K562 (cell line): ENCODE measurements around the gene SCN1B. TPM values are rescaled to one million over a fixed set of nuclear protein-coding genes. Genes with fewer than 3 reads are reported as not detected.

Experiments
- CCNT2 ChIP-seq: IDR thresholded peaks from 2 replicates; pipeline ENCODE4 v1.6.1; 2011; ENCODE audit warnings: borderline replicate concordance, low read depth, mild to moderate bottlenecking, moderate library complexity, mixed read lengths, low read length; ENCODE audit not compliant: insufficient read length; ENCODE audit errors: extremely low read depth
- CTBP1 ChIP-seq: fragments of 450-650 bp; IDR thresholded peaks from 2 replicates; pipeline ENCODE4 v1.6.1; 2016; ENCODE audit warnings: borderline replicate concordance
- FOSL1 ChIP-seq: fragments of 200-800 bp; sonication (Bioruptor generic); conservative IDR thresholded peaks from 2 replicates; pipeline ENCODE4 v1.6.1; 2016; ENCODE audit warnings: missing genetic modification characterization, missing compliant biosample characterization
- GATAD2B ChIP-seq: fragments of 450-650 bp; IDR thresholded peaks from 2 replicates; pipeline ENCODE4 v1.6.1; 2017; ENCODE audit warnings: mild to moderate bottlenecking, borderline replicate concordance
- LEF1 ChIP-seq: fragments of 450-650 bp; IDR thresholded peaks from 2 replicates; pipeline ENCODE4 v1.6.1; 2016; ENCODE audit warnings: mild to moderate bottlenecking
- PCBP1 ChIP-seq: fragments of 200-400 bp; formaldehyde crosslinking; IDR thresholded peaks from 2 replicates; pipeline ENCODE4 v1.6.1; 2018; ENCODE audit warnings: mild to moderate bottlenecking, low read depth, low read length; ENCODE audit not compliant: poor library complexity, severe bottlenecking
- RB1 ChIP-seq: fragments of 450-650 bp; IDR thresholded peaks from 2 replicates; pipeline ENCODE4 v1.6.1; 2017; ENCODE audit warnings: low read depth, mild to moderate bottlenecking
- TRIM24 ChIP-seq, 2 experiments: fragments of 450-650 bp; IDR thresholded peaks; 2 replicates each; pipeline ENCODE4 v1.6.1; 2016
- ZNF764 ChIP-seq: fragments of 250-450 bp; sonication (Bioruptor Pico); IDR thresholded peaks from 2 replicates; pipeline ENCODE4 v1.4.0; 2020; ENCODE audit warnings: low read depth, mild to moderate bottlenecking, moderate library complexity
- polyA plus RNA-seq, 8 experiments: library from polyadenylated mRNA; depleted of rRNA in 4 of 8; stranded (reverse) in 5 of 8; unstranded in 3 of 8; fragments of >200 nt; fragmentation: Nextera tagmentation in 2 of 8; fragmentation: Illumina TruSeq in 1 of 8; extraction: Ambion mirVana in 2 of 8; extraction: Trizol in 1 of 8; gene quantifications; 2 replicates each; pipeline versions ENCODE4 v1.2.1 to v1.2.3, GENCODE V29; 2011 to 2014; ENCODE audit warnings: inconsistent platforms in 1 of 8, missing spikeins in 1 of 8
- total RNA-seq, 7 experiments: library from RNA; depleted of rRNA in 6 of 7; stranded (reverse); fragments of >200 nt in 6 of 7; fragmentation: Illumina TruSeq in 2 of 7; extraction: Trizol in 2 of 7; gene quantifications; 2 replicates each; pipeline versions ENCODE4 v1.2.1 to v1.2.3, GENCODE V29; 2011 to 2021; ENCODE audit warnings: low replicate concordance in 1 of 7
- TF ChIP-seq, protein P1 (sequence below), 2 experiments: IDR thresholded peaks; 2 replicates each; pipeline ENCODE4 v1.6.1; 2011; ENCODE audit warnings: borderline replicate concordance in 1 of 2, control low read depth in 1 of 2, low read depth in 1 of 2, low read length in 1 of 2, mild to moderate bottlenecking in 1 of 2, mixed read lengths in 1 of 2, moderate library complexity in 1 of 2; ENCODE audit not compliant: insufficient read depth in 1 of 2, insufficient read length in 1 of 2, poor library complexity in 1 of 2, severe bottlenecking in 1 of 2; ENCODE audit errors: extremely low read depth in 1 of 2
- TF ChIP-seq, protein P2 (sequence below), 3 experiments: IDR thresholded peaks in 2 of 3; conservative IDR thresholded peaks in 1 of 3; 2 replicates each; pipeline ENCODE4 v1.5.1; 2011 to 2012; ENCODE audit warnings: low read length in 3 of 3, mild to moderate bottlenecking in 3 of 3, control low read depth in 2 of 3, improper control_type of control experiment in 1 of 3, inconsistent platforms in 1 of 3, low read depth in 1 of 3, mixed read lengths in 1 of 3, moderate library complexity in 1 of 3; ENCODE audit not compliant: insufficient read depth in 2 of 3
- TF ChIP-seq, protein P3 (sequence below): fragments of 250-450 bp; sonication (Bioruptor Pico); IDR thresholded peaks from 2 replicates; pipeline ENCODE4 v1.8.0; 2021; ENCODE audit warnings: moderate library complexity, mild to moderate bottlenecking, inconsistent platforms
- TF ChIP-seq, protein P4 (sequence below), 2 experiments: fragments of 450-650 bp in 1 of 2; IDR thresholded peaks; 2 replicates each; pipeline ENCODE4 v1.6.1; 2011 to 2017; ENCODE audit warnings: low read depth in 2 of 2, antibody characterized with exemption in 1 of 2, borderline replicate concordance in 1 of 2, low read length in 1 of 2, mild to moderate bottlenecking in 1 of 2, mixed read lengths in 1 of 2; ENCODE audit not compliant: control insufficient read depth in 1 of 2
- TF ChIP-seq, protein P5 (sequence below): fragments of 250-450 bp; sonication (Bioruptor Pico); IDR thresholded peaks from 2 replicates; pipeline ENCODE4 v1.8.0; 2021; ENCODE audit warnings: borderline replicate concordance, mild to moderate bottlenecking, moderate library complexity; ENCODE audit not compliant: poor library complexity, severe bottlenecking

SCN1B gene
- total and polyA plus RNA-seq, 9 of the 15 experiments (the other 6 are each of a cell fraction or from before 2014, with no cell fraction given) = 0.03 to 2.5 (median 0.91) TPM

DNA sequence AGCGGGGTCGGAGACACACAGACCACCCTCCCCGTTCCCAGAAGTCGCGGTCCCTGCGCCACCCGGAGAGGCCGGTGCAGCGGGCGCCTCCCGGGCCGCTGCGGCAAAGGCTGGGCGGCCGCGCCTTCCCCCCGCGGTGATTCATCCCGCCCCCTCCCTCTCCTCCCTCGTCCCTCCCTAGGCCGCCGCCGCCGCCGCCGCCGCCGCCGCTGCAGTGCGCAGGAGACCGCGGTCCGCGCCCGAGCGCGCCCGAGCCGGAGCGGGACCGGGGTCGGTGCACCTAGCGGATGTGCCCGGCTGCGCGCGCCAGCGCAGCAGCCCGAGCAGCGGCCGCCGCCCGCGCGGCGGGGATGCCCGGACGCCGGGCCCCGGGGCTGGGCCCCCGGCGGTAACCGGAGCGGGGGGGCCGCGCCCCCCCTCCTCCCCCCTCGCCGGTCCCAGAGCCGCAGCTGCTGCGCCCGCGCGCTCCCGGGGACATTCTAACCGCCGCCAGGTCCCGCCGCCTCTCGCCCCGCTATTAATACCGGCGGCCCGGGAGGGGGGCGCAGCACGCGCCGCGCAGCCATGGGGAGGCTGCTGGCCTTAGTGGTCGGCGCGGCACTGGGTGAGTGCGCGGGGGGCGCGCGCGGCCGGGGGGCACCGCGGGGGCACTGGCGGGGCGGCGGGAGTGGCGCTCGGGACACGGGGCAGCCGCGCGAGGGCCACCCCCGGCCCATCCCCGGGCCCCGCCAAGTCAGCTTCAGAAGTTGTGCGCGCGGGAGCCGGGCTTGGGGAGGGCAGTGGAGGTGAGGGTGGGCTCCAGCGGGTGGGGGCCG is at the start of gene SCN1B (continued):
- TF ChIP-seq, protein P1, sequence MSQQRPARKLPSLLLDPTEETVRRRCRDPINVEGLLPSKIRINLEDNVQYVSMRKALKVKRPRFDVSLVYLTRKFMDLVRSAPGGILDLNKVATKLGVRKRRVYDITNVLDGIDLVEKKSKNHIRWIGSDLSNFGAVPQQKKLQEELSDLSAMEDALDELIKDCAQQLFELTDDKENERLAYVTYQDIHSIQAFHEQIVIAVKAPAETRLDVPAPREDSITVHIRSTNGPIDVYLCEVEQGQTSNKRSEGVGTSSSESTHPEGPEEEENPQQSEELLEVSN (IDR thresholded peaks at IDR 0.05; ENCODE audit: borderline replicate concordance in 1 of 2, extremely low read depth in 1 of 2, insufficient read depth in 1 of 2, insufficient read length in 1 of 2, low read depth in 1 of 2, low read length in 1 of 2, poor library complexity in 1 of 2, severe bottlenecking in 1 of 2) = peak in 1 of 2 experiments; percentile 3
- no peak for TF ChIP-seq TRIM24 (IDR thresholded peaks at IDR 0.05)
- TF ChIP-seq, protein P2, sequence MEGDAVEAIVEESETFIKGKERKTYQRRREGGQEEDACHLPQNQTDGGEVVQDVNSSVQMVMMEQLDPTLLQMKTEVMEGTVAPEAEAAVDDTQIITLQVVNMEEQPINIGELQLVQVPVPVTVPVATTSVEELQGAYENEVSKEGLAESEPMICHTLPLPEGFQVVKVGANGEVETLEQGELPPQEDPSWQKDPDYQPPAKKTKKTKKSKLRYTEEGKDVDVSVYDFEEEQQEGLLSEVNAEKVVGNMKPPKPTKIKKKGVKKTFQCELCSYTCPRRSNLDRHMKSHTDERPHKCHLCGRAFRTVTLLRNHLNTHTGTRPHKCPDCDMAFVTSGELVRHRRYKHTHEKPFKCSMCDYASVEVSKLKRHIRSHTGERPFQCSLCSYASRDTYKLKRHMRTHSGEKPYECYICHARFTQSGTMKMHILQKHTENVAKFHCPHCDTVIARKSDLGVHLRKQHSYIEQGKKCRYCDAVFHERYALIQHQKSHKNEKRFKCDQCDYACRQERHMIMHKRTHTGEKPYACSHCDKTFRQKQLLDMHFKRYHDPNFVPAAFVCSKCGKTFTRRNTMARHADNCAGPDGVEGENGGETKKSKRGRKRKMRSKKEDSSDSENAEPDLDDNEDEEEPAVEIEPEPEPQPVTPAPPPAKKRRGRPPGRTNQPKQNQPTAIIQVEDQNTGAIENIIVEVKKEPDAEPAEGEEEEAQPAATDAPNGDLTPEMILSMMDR (IDR thresholded peaks at IDR 0.05 in 2 of 3, conservative IDR thresholded peaks at IDR 0.05 in 1 of 3; ENCODE audit: insufficient read depth in 2 of 3, low read depth in 1 of 3, low read length in 3 of 3) = no peak
- TF ChIP-seq, protein P3, sequence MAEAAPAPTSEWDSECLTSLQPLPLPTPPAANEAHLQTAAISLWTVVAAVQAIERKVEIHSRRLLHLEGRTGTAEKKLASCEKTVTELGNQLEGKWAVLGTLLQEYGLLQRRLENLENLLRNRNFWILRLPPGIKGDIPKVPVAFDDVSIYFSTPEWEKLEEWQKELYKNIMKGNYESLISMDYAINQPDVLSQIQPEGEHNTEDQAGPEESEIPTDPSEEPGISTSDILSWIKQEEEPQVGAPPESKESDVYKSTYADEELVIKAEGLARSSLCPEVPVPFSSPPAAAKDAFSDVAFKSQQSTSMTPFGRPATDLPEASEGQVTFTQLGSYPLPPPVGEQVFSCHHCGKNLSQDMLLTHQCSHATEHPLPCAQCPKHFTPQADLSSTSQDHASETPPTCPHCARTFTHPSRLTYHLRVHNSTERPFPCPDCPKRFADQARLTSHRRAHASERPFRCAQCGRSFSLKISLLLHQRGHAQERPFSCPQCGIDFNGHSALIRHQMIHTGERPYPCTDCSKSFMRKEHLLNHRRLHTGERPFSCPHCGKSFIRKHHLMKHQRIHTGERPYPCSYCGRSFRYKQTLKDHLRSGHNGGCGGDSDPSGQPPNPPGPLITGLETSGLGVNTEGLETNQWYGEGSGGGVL (CRISPR knock-in tag) = no peak
- no peak for TF ChIP-seq ZNF764 (CRISPR knock-in tag)
- TF ChIP-seq PCBP1 = peak; percentile 9
- TF ChIP-seq CTBP1 = no peak; the same call in 1 of the 2 replicates
- TF ChIP-seq, protein P4, sequence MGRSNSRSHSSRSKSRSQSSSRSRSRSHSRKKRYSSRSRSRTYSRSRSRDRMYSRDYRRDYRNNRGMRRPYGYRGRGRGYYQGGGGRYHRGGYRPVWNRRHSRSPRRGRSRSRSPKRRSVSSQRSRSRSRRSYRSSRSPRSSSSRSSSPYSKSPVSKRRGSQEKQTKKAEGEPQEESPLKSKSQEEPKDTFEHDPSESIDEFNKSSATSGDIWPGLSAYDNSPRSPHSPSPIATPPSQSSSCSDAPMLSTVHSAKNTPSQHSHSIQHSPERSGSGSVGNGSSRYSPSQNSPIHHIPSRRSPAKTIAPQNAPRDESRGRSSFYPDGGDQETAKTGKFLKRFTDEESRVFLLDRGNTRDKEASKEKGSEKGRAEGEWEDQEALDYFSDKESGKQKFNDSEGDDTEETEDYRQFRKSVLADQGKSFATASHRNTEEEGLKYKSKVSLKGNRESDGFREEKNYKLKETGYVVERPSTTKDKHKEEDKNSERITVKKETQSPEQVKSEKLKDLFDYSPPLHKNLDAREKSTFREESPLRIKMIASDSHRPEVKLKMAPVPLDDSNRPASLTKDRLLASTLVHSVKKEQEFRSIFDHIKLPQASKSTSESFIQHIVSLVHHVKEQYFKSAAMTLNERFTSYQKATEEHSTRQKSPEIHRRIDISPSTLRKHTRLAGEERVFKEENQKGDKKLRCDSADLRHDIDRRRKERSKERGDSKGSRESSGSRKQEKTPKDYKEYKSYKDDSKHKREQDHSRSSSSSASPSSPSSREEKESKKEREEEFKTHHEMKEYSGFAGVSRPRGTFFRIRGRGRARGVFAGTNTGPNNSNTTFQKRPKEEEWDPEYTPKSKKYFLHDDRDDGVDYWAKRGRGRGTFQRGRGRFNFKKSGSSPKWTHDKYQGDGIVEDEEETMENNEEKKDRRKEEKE (IDR thresholded peaks at IDR 0.05; ENCODE audit: borderline replicate concordance in 1 of 2, control insufficient read depth in 1 of 2, low read depth in 2 of 2, low read length in 1 of 2) = peak in 1 of 2 experiments; percentile 24; a peak in 1 of 4 replicates
- TF ChIP-seq RB1 = peak; percentile 74; the same call in 1 of the 2 replicates
- TF ChIP-seq LEF1 = no peak
- TF ChIP-seq GATAD2B = peak; percentile 61; the same call in 1 of the 2 replicates
- TF ChIP-seq, protein P5, sequence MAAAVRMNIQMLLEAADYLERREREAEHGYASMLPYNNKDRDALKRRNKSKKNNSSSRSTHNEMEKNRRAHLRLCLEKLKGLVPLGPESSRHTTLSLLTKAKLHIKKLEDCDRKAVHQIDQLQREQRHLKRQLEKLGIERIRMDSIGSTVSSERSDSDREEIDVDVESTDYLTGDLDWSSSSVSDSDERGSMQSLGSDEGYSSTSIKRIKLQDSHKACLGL = no peak
- TF ChIP-seq CCNT2 = peak; percentile 43
- peak; percentile 94 for TF ChIP-seq FOSL1 (tag)
- TF ChIP-seq, all 486 proteins: peak for 31
